HEK293T (cell line): ENCODE data around the gene ZNF521.

Experiments used
- CTCF ChIA-PET: fragments of 350-600 bp; formaldehyde crosslinking; extraction: SDS; loops from one replicate; lab custom pipeline; 2021; ENCODE audit warnings: antibody characterized with exemption, inconsistent platforms; lab: Yijun Ruan, JAX
- POLR2A ChIA-PET: fragments of 350-600 bp; formaldehyde crosslinking; extraction: SDS; loops from one replicate; lab custom pipeline; 2020; ENCODE audit warnings: antibody characterized with exemption, inconsistent platforms; lab: Yijun Ruan, JAX
- DNase-seq: peaks from one replicate; pipeline ENCODE4 v3.0.0; 2012; ENCODE audit warnings: mixed read lengths; ENCODE audit errors: extremely low spot score
- ARNT ChIP-seq: fragments of 450-650 bp; IDR thresholded peaks from 2 replicates; pipeline ENCODE4 v1.6.1; 2017; ENCODE audit warnings: mild to moderate bottlenecking
- BHLHE40 ChIP-seq: fragments of 450-650 bp; IDR thresholded peaks from 2 replicates; pipeline ENCODE4 v1.6.1; 2016; ENCODE audit warnings: mild to moderate bottlenecking, moderate library complexity, borderline replicate concordance
- CTBP1 ChIP-seq: fragments of 450-650 bp; IDR thresholded peaks from 2 replicates; pipeline ENCODE4 v1.6.1; 2016; ENCODE audit warnings: borderline replicate concordance
- ELF4 ChIP-seq: fragments of 450-650 bp; IDR thresholded peaks from 2 replicates; pipeline ENCODE4 v1.6.1; 2017; ENCODE audit warnings: antibody characterized with exemption
- FOXA1 ChIP-seq: fragments of 450-650 bp; IDR thresholded peaks from 2 replicates; pipeline ENCODE4 v1.6.1; 2016; ENCODE audit warnings: mild to moderate bottlenecking
- FOXK2 ChIP-seq: fragments of 450-650 bp; IDR thresholded peaks from 2 replicates; pipeline ENCODE4 v1.6.1; 2016; ENCODE audit warnings: mild to moderate bottlenecking
- FOXM1 ChIP-seq: fragments of 450-650 bp; IDR thresholded peaks from 2 replicates; pipeline ENCODE4 v1.6.1; 2017; ENCODE audit warnings: mild to moderate bottlenecking, borderline replicate concordance
- HDGF ChIP-seq: fragments of 450-650 bp; IDR thresholded peaks from 2 replicates; pipeline ENCODE4 v1.6.1; 2017; ENCODE audit warnings: antibody characterized with exemption, borderline replicate concordance
- L3MBTL2 ChIP-seq: fragments of 450-650 bp; conservative IDR thresholded peaks from 2 replicates; pipeline ENCODE4 v1.6.1; 2016; ENCODE audit warnings: mild to moderate bottlenecking
- LEF1 ChIP-seq: fragments of 450-650 bp; IDR thresholded peaks from 2 replicates; pipeline ENCODE4 v1.6.1; 2017; ENCODE audit warnings: mild to moderate bottlenecking, borderline replicate concordance
- NFRKB ChIP-seq: fragments of 450-650 bp; IDR thresholded peaks from 2 replicates; pipeline ENCODE4 v1.6.1; 2016; ENCODE audit warnings: mild to moderate bottlenecking, moderate library complexity
- SP1 ChIP-seq: fragments of 450-650 bp; IDR thresholded peaks from 2 replicates; pipeline ENCODE4 v1.6.1; 2017
- SUZ12 ChIP-seq: fragments of 450-650 bp; IDR thresholded peaks from 2 replicates; pipeline ENCODE4 v1.6.1; 2016; ENCODE audit warnings: mild to moderate bottlenecking
- TARDBP ChIP-seq: fragments of 450-650 bp; IDR thresholded peaks from 2 replicates; pipeline ENCODE4 v1.6.1; 2016
- ZNF384 ChIP-seq: fragments of 450-650 bp; IDR thresholded peaks from 2 replicates; pipeline ENCODE4 v1.6.1; 2016
- TF ChIP-seq, protein P1 (sequence below): fragments of 450-650 bp; IDR thresholded peaks from 2 replicates; pipeline ENCODE4 v1.6.1; 2016

The ZNF521 gene

DNA sequence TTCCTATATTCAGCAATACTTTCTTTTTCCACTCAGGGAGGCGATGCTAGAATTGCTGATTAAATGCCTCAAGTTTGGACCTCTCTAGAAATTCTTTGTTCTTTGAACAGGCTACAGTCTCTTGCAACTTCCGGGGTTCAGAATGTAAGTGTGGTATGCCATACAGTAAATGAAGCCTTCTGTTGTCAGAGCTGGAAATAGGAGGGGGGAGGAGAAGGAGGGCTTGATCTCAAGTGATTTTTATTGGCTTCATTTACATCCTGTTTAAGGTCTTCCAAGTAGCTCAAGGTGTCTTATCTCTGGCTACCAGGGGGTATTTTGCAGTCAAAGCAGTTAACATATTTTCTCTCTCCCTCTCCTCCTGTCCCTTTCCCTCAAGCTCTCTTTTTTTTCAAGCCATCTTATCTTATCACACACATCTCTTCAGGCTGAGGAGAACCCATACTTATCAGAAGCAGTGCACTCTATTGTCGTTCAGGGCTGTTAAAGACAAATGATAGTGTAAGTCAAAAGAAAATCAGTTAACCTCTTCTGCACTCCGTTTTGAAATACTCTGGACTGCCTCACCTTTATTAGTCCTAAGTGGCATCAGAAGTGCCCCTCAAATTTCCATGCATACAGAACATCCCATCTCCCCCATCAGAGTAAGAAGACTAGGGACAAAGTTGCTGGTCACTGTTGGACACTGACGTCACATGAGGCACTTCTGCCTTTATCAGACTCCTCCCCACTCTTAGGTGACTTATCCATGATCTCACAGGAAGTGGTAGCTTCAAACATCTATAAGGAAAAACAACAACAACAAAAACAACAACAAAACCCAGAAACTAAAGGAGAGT is 112.2 kb downstream of the ZNF521 start:
- ChIA-PET POLR2A (no interaction called here), CTCF (interaction anchor here (0.6 to 1.0 kb wide), 3 partner anchors 45 to 136 kb away, joined by 3 read pairs; no protein-coding TSS in a partner anchor)
- no peak for TF ChIP-seq ZNF384
- no peak for TF ChIP-seq SUZ12
- TF ChIP-seq LEF1, result no peak
- no peak for TF ChIP-seq SP1
- TF ChIP-seq ARNT, result no peak
- no peak for DNase-seq

DNA sequence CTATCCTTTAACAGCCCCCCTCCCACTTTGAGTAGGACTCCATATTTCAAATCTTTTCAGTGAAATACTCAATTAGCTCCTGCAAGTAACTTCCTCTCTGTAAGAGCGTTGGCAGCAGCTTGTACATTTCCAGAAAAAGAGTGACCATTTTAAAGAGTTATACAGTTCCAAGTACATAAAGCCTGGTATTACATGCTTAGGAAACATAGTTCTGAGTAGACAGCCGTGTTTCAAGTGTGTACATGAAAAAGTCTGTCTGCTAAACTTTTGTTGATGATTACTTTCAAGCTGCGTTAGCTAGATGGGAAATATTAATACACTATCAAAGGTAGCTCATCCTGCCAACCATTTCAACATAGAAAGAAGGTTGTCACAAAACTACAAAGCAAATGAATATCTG is 112.8 kb downstream of the ZNF521 start:
- POLR2A ChIA-PET, result no interaction called here
- no peak for DNase-seq
- CTCF ChIA-PET, result interaction anchor here (0.6 to 1.0 kb wide), 4 partner anchors 9 to 135 kb away, joined by 3 read pairs; no protein-coding TSS in a partner anchor

GRCh38 chr18:25237571-25238267 is 114.2 kb downstream of the ZNF521 start:
- POLR2A ChIA-PET, result no interaction called here
- TF ChIP-seq, protein P1, sequence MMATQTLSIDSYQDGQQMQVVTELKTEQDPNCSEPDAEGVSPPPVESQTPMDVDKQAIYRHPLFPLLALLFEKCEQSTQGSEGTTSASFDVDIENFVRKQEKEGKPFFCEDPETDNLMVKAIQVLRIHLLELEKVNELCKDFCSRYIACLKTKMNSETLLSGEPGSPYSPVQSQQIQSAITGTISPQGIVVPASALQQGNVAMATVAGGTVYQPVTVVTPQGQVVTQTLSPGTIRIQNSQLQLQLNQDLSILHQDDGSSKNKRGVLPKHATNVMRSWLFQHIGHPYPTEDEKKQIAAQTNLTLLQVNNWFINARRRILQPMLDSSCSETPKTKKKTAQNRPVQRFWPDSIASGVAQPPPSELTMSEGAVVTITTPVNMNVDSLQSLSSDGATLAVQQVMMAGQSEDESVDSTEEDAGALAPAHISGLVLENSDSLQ, result no peak
- no peak for TF ChIP-seq LEF1
- no peak for TF ChIP-seq ARNT
- TF ChIP-seq BHLHE40, result no peak
- TF ChIP-seq SUZ12, result no peak
- TF ChIP-seq FOXA1, result no peak
- TF ChIP-seq L3MBTL2, result no peak
- TF ChIP-seq FOXK2, result no peak
- TF ChIP-seq ELF4, result no peak
- TF ChIP-seq FOXM1, result no peak
- no peak for TF ChIP-seq TARDBP
- no peak for TF ChIP-seq HDGF
- TF ChIP-seq NFRKB, result no peak
- TF ChIP-seq ZNF384, result no peak
- TF ChIP-seq CTBP1, result no peak
- TF ChIP-seq SP1, result no peak
- CTCF ChIA-PET, result no interaction called here
- no peak for DNase-seq

More for the DNA sequence above, 112.8 kb downstream of the ZNF521 start:
- TF ChIP-seq FOXK2 (no peak), NFRKB (no peak), FOXM1 (no peak), FOXA1 (no peak), ZNF384 (no peak), BHLHE40 (no peak), HDGF (no peak), LEF1 (no peak), CTBP1 (no peak), L3MBTL2 (no peak), SUZ12 (no peak), ELF4 (no peak), TARDBP (no peak), SP1 (no peak), ARNT (no peak)
- TF ChIP-seq, protein P1, result no peak

- POLR2A ChIA-PET, result no interaction called here
- TF ChIP-seq ELF4 (no peak), FOXA1 (no peak), FOXK2 (no peak), ARNT (no peak), FOXM1 (no peak), CTBP1 (no peak), TARDBP (no peak), SP1 (no peak), LEF1 (no peak), HDGF (no peak), L3MBTL2 (no peak), BHLHE40 (no peak), SUZ12 (no peak), NFRKB (no peak), ZNF384 (no peak)
- TF ChIP-seq, protein P1, result no peak
- no peak for DNase-seq
- CTCF ChIA-PET, result no interaction called here
These were observed 115.2 kb downstream of the ZNF521 start for GRCh38 chr18:25236736-25237135.

DNA sequence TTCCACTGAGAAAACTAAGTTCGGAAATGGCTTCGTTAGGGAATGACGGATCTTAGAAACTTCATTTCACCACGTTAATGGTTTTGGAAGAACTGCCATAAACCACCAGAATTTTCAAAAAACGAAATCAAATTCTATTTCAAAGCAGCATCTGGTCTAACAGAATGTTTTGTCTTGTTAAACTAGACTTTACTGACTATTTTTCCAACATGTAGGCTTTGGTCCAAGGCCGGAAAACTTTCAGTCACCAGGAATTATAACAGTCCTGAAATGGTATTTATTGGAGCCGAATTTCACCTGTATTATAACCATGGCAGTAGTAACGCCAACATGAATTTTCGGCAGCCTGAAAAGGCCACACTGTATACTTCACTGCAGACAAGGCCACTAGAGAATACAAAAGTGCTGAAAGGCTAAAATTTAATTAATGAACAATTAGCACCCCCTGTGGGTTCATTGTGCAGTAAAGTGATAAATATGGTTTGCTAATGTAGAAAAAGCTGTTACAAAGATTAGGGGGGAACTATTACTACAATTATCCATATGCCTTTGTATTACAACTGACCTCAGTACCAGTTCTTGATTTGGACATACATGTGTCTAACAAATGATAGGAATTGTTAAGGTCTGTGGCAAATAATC is 116.4 kb downstream of the ZNF521 start:
- ChIA-PET POLR2A (no interaction called here), CTCF (no interaction called here)
- TF ChIP-seq BHLHE40, result no peak
- TF ChIP-seq LEF1, result no peak
- no peak for TF ChIP-seq HDGF
- no peak for TF ChIP-seq ARNT
- TF ChIP-seq FOXA1, result no peak
- TF ChIP-seq SUZ12, result no peak
- no peak for TF ChIP-seq FOXK2
- TF ChIP-seq ELF4, result no peak
- no peak for TF ChIP-seq FOXM1
- no peak for TF ChIP-seq TARDBP
- TF ChIP-seq NFRKB, result no peak
- TF ChIP-seq, protein P1, result no peak
- TF ChIP-seq ZNF384, result no peak
- TF ChIP-seq SP1, result no peak

More for the DNA sequence above, 116.4 kb downstream of the ZNF521 start:
- no peak for DNase-seq
